Activated naive CD8-positive, alpha-beta T cell treated with anti-CD3 and anti-CD28 coated beads, Interleukin-2, amount 50 U/mL, for 24 hours (primary cell): ENCODE data around the gene CAP2.
A peak's percentile ranks its signal among the peaks of the same experiment; 100 is the strongest.
"Not testable (repeated sequence)": the region's sequence is repeated elsewhere in the genome, so short reads cannot be mapped to it uniquely, and the experiment has no call there.

Experiments
- ATAC-seq: fragments of 150-1000 bp; cut with Tn5 transposase; one replicate; pipeline ENCODE4 v1.10.0; 2021
- DNase-seq: peaks from one replicate; pipeline ENCODE4 v3.0.0; 2021
- H3K27ac Mint-ChIP-seq: one replicate; pipeline ENCODE4 v1.8.0; 2021; ENCODE audit warnings: mild to moderate bottlenecking, mixed read lengths
- H3K27me3 Mint-ChIP-seq: one replicate; pipeline ENCODE4 v1.8.0; 2021; ENCODE audit warnings: mixed read lengths
- H3K36me3 Mint-ChIP-seq: one replicate; pipeline ENCODE4 v1.8.0; 2021; ENCODE audit warnings: low read depth, mixed read lengths
- H3K4me1 Mint-ChIP-seq: one replicate; pipeline ENCODE4 v1.8.0; 2021; ENCODE audit warnings: mixed read lengths
- H3K4me3 Mint-ChIP-seq: one replicate; pipeline ENCODE4 v1.8.0; 2021; ENCODE audit warnings: mild to moderate bottlenecking, moderate library complexity, mixed read lengths
- H3K9me3 Mint-ChIP-seq: one replicate; pipeline ENCODE4 v1.8.0; 2021; ENCODE audit warnings: mixed read lengths

The CAP2 gene

GRCh38 chr6:17556014-17556413 is 162.6 kb downstream of the CAP2 start:
- DNase-seq (no peak), ATAC-seq (no peak)
- no peak overlapping the region for H3K27ac Mint-ChIP-seq
- H3K36me3 Mint-ChIP-seq = no peaks in the 10 kb centered on the region
- no peaks in the 10 kb centered on the region for H3K4me1 Mint-ChIP-seq
- H3K27me3 Mint-ChIP-seq = peaks cover 2% of the 10 kb centered on the region
- H3K9me3 Mint-ChIP-seq = no peaks in the 10 kb centered on the region
- no peak overlapping the region for H3K4me3 Mint-ChIP-seq

GRCh38 chr6:17562636-17563035 is 169.2 kb downstream of the CAP2 start:
- Mint-ChIP-seq H3K9me3 (peaks cover 27% of the 10 kb centered on the region), H3K4me3 (no peak overlapping the region), H3K36me3 (peaks cover 8% of the 10 kb centered on the region)

DNA sequence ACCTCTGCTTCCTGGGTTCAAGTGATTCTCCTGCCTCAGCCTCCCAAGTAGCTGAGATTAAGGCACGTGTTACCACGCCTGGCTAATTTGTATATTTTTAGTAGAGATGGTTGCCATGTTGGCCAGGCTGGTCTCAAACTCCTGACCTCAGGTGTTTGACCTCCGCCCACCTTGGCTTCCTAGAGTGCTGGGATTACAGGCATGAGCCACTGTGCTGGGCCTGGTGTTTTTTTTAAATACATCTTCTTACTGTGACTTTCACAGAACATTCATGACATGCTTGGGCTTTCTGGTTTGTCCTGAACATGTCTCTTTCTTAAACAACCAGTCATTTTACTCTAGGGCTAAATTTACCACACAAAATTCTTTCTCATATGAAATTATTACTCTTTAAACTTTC is 172.0 kb downstream of the CAP2 start:
- no peak for ATAC-seq
- Mint-ChIP-seq H3K4me1 (no peaks in the 10 kb centered on the region), H3K27me3 (peaks cover 15% of the 10 kb centered on the region), H3K27ac (no peak overlapping the region), H3K9me3 (peaks cover 27% of the 10 kb centered on the region), H3K4me3 (no peak overlapping the region), H3K36me3 (peaks cover 8% of the 10 kb centered on the region)
- no peak for DNase-seq

More at GRCh38 chr6:17562636-17563035, 169.2 kb downstream of the CAP2 start:
- H3K4me1 Mint-ChIP-seq = no peaks in the 10 kb centered on the region
- ATAC-seq (no peak), DNase-seq (no peak)
- H3K27ac Mint-ChIP-seq = no peak overlapping the region
- H3K27me3 Mint-ChIP-seq = peaks cover 7% of the 10 kb centered on the region

- H3K4me3 Mint-ChIP-seq = no peak overlapping the region
- no peak overlapping the region for H3K27ac Mint-ChIP-seq
- H3K4me1 Mint-ChIP-seq = no peaks in the 10 kb centered on the region
- no peak for ATAC-seq
- peaks cover 13% of the 10 kb centered on the region for H3K9me3 Mint-ChIP-seq
- no peak for DNase-seq
- H3K36me3 Mint-ChIP-seq = no peaks in the 10 kb centered on the region
- H3K27me3 Mint-ChIP-seq = peaks cover 9% of the 10 kb centered on the region
Observed at GRCh38 chr6:17574866-17575560, 181.6 kb downstream of the CAP2 start.

DNA sequence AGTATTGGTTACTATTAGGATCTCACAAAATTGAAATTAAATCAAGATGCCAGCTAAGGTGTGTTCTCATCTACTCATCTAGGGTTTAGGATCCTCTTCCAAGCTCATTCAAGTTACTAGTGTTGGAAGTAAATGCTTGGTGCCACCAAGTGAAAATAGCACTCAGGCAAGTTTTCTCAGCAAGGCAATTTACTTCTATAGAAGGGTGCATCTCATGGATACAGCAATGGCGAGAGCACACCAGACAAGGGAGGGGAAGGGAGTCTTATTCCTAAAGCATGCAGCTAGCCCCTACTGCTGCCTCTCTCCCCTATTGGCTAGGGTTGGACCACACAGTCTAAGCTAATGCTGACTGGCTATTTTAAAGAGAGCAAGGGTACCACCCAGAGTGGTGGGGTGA is 183.7 kb downstream of the CAP2 start:
- Mint-ChIP-seq H3K27me3 (peaks cover 19% of the 10 kb centered on the region), H3K9me3 (peaks cover 13% of the 10 kb centered on the region), H3K36me3 (no peaks in the 10 kb centered on the region), H3K4me1 (no peaks in the 10 kb centered on the region), H3K27ac (no peak overlapping the region), H3K4me3 (no peak overlapping the region)
- DNase-seq (no peak), ATAC-seq (no peak)

- H3K4me3 Mint-ChIP-seq = peak overlapping the region; percentile 57
- no peak overlapping the region for H3K27ac Mint-ChIP-seq
- H3K9me3 Mint-ChIP-seq = peaks cover 13% of the 10 kb centered on the region
- ATAC-seq (peak; percentile 69), DNase-seq (peak; percentile 24)
- H3K36me3 Mint-ChIP-seq = no peaks in the 10 kb centered on the region
- H3K27me3 Mint-ChIP-seq = peaks cover 10% of the 10 kb centered on the region
- peaks cover 3% of the 10 kb centered on the region for H3K4me1 Mint-ChIP-seq
Observed at GRCh38 chr6:17580518-17581048, 187.2 kb downstream of the CAP2 start.

DNA sequence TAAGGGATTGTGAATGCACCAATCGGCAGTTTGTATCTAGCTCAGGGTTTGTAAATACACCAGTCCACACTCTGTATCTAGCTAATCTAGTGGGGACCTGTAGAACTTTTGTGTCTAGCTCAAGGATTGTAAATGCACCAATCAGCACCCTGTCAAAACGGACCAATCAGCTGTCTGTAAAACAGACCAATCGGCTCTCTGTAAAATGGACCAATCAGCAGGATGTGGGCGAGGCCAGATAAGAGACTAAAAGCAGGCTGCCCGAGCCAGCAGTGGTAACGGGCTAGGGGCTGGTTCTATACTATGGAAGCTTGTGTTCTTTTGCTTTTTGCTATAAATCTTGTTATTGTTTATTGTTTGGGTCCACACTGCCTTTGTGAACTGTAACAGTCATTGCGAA is 187.9 kb downstream of the CAP2 start:
- not testable (repeated sequence) for H3K27ac Mint-ChIP-seq, H3K4me1 Mint-ChIP-seq, H3K27me3 Mint-ChIP-seq, H3K4me3 Mint-ChIP-seq, DNase-seq, ATAC-seq, H3K36me3 Mint-ChIP-seq
- H3K9me3 Mint-ChIP-seq = peaks cover 13% of the 10 kb centered on the region

DNA sequence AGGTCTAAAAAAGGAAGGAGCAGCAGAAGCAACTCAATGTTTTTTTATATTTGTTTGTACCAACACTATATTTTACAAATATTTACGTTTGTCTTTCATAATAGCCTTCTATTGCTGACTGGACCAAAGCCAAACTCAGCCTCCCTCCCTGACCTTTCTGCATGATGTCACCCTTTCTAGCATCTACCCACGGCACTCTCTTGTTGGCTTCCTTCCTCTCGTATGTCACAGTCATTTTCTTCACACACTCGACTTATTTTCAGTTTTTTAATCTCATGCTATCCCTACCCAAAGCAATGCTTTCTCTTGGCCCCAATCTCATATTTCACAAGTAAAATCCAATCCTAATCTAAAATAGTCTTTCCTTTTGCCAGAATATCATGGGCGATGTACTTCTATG is 190.4 kb downstream of the CAP2 start:
- DNase-seq = no peak
- ATAC-seq = no peak
- peaks cover 10% of the 10 kb centered on the region for H3K27me3 Mint-ChIP-seq
- no peaks in the 10 kb centered on the region for H3K36me3 Mint-ChIP-seq
- H3K4me3 Mint-ChIP-seq = no peak overlapping the region
- no peak overlapping the region for H3K27ac Mint-ChIP-seq
- H3K9me3 Mint-ChIP-seq = no peaks in the 10 kb centered on the region
- H3K4me1 Mint-ChIP-seq = peaks cover 4% of the 10 kb centered on the region

DNA sequence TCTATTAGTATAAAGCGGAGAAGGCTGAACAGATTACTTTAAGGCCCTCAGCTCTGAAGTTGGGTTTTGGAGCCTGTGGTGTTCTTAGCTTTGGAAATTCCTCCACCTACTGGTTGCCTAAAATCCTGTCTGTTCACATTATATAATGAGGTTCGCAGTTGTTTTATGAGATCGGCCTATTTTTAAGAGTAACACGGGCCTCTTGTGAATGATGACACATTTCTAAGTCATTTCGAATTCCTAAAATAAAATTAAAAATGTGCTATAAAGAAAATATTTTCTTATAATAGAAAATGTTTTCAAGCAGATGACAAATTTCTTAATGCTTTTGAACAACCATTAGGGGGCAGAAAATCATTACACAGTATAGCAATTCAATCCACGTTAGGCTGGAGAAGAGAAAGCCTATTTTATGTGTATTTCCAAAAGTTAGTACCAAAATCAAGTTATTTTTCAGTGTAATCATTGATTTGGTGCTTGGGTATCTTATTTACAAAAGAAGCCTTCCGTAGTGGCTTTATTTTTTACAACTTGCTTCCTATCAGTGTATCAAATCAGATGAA is 190.9 kb downstream of the CAP2 start:
- Mint-ChIP-seq H3K27me3 (peaks cover 10% of the 10 kb centered on the region), H3K4me3 (no peak overlapping the region)
- peak; percentile 60 for ATAC-seq

GRCh38 chr6:17585766-17586490 is 192.5 kb downstream of the CAP2 start:
- Mint-ChIP-seq H3K9me3 (no peaks in the 10 kb centered on the region), H3K27me3 (peaks cover 7% of the 10 kb centered on the region), H3K4me1 (peaks cover 17% of the 10 kb centered on the region), H3K4me3 (no peak overlapping the region), H3K27ac (no peak overlapping the region), H3K36me3 (no peaks in the 10 kb centered on the region)
- ATAC-seq (no peak), DNase-seq (no peak)

More for the DNA sequence above, 190.9 kb downstream of the CAP2 start:
- peaks cover 9% of the 10 kb centered on the region for H3K4me1 Mint-ChIP-seq
- H3K36me3 Mint-ChIP-seq = no peaks in the 10 kb centered on the region
- no peaks in the 10 kb centered on the region for H3K9me3 Mint-ChIP-seq
- no peak overlapping the region for H3K27ac Mint-ChIP-seq
- no peak for DNase-seq

DNA sequence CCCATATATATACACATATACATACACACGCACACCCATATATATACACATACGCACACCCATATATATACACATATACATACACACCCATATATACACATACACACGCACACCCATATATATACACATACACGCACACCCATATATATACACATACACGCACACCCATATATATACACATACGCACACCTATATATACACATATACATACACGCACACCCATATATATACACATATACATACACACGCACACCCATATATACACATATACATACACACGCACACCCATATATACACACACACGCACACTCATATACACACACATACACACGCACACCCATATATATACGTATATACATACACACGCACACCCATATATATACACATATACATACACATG is 193.2 kb downstream of the CAP2 start:
- H3K36me3 Mint-ChIP-seq, ATAC-seq, H3K27me3 Mint-ChIP-seq, H3K27ac Mint-ChIP-seq, H3K9me3 Mint-ChIP-seq, DNase-seq, H3K4me3 Mint-ChIP-seq: not testable (repeated sequence)
- H3K4me1 Mint-ChIP-seq = peaks cover 20% of the 10 kb centered on the region

DNA sequence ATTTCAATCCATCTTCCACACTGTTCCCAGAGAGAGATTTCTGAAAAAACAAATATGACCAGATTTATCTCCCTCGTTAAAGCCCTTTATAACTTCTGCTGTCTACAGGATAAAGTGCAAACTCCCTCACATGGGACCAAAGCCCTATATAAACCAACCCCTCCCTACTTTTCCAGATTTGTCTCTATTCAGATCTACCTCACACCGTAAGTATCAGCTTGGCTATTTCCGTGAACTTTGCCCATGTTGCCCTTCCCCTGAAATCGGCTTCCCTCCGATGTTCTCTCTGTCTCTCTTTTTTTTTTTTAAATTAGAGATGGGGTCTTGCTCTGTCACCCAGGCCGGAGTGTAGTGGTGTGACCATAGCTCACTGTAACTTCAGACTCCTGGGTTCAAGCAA is 194.6 kb downstream of the CAP2 start:
- Mint-ChIP-seq H3K4me1 (peaks cover 20% of the 10 kb centered on the region), H3K4me3 (no peak overlapping the region), H3K27me3 (no peaks in the 10 kb centered on the region), H3K27ac (no peak overlapping the region), H3K36me3 (no peaks in the 10 kb centered on the region), H3K9me3 (no peaks in the 10 kb centered on the region)
- DNase-seq (no peak), ATAC-seq (no peak)

DNA sequence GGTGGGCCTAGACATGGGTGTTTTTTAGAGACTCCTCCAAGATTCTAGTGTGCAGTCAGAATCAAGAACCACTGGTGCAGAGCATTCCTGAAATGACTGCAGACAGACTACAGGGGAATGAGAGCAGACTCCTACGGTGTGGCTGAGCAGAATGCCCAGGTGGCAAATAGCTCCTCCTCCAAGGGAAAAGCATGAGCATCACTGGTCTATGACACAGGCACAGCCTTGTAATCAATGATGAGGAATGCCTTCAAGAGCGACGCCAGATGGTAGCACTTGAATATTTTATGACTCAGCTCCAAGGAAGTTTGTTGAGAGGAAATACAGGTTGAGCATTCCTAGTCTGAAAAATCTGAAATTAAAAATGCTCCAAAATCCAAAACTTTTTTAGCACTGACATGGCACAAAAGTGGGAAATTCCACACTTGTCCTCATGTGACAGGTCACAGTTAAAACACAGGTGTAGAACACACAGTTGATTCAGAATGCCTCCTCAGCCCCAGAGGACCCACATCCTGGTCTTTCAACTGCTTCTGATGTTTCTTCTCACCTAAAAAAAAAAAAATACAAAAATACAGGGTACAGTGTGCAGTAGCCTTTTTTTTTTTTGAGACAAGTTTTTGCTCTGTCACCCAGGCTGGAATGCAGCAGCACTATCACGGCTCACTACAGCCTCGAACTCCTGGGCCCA is 196.2 kb downstream of the CAP2 start:
- peak; percentile 52 for ATAC-seq

GRCh38 chr6:17591287-17591686 is 197.9 kb downstream of the CAP2 start:
- H3K27me3 Mint-ChIP-seq = no peaks in the 10 kb centered on the region
- H3K4me3 Mint-ChIP-seq = no peak overlapping the region
- ATAC-seq (no peak), DNase-seq (no peak)
- no peak overlapping the region for H3K27ac Mint-ChIP-seq
- no peaks in the 10 kb centered on the region for H3K9me3 Mint-ChIP-seq
- no peaks in the 10 kb centered on the region for H3K36me3 Mint-ChIP-seq
- peaks cover 17% of the 10 kb centered on the region for H3K4me1 Mint-ChIP-seq

More for the DNA sequence above, 196.2 kb downstream of the CAP2 start:
- Mint-ChIP-seq H3K27me3 (no peaks in the 10 kb centered on the region), H3K9me3 (no peaks in the 10 kb centered on the region), H3K36me3 (no peaks in the 10 kb centered on the region), H3K27ac (no peak overlapping the region), H3K4me3 (no peak overlapping the region), H3K4me1 (peaks cover 17% of the 10 kb centered on the region)
- DNase-seq = no peak
